HCT116 (cell line): Measurements from ENCODE around the gene CALHM4. TPM values are rescaled to one million over a fixed set of nuclear protein-coding genes. Genes with fewer than 3 reads are reported as not detected.
A peak's percentile ranks its signal among the peaks of the same experiment; 100 is the strongest.

Experiments used
- ATAC-seq: fragments of 200-7000 bp; cut with Tn5 transposase; 2 replicates; pipeline ENCODE4 v1.9.1; 2020; ENCODE audit warnings: mild to moderate bottlenecking, moderate library complexity
- BruUV-seq: library from RNA; stranded (reverse); fragments of 400-500 nt; replicated peaks from 2 replicates; lab custom pipeline; 2021; lab: Mats Ljungman, UMichigan
- CTCF ChIA-PET: fragments of 300-600 bp; sonication (Branson Sonifier 250); formaldehyde crosslinking; loops from one replicate; lab custom pipeline; 2021; ENCODE audit warnings: antibody characterized with exemption; lab: Charles Lee
- POLR2A ChIA-PET: fragments of 300-600, 350-600 bp; sonication (Branson Sonifier 250); formaldehyde crosslinking; loops from one replicate; lab custom pipeline; 2021; ENCODE audit warnings: antibody characterized with exemption; lab: Charles Lee
- RAD21 ChIA-PET, 2 experiments: fragments of 300-600 bp; sonication (Branson Sonifier 250); formaldehyde crosslinking; loops; one replicate each; lab custom pipeline; 2023; ENCODE audit warnings: low total read pairs in 2 of 2; ENCODE audit not compliant: uncharacterized antibody in 2 of 2, unreplicated experiment in 2 of 2, low non-redundant PET in 1 of 2; lab: Charles Lee
- DNase-seq: peaks from one replicate; pipeline ENCODE4 v3.0.0-alpha.2; 2010; ENCODE audit warnings: low read depth, low spot score
- H2AFZ ChIP-seq: fragments of 200-600 bp; shearing (Covaris generic), sonication (generic); 2 replicates; pipeline ENCODE4 v1.6.1; 2017; ENCODE audit warnings: low read depth, mixed run types, mixed read lengths, antibody characterized with exemption, low read length; ENCODE audit not compliant: poor library complexity, severe bottlenecking
- H3K27ac ChIP-seq: 2 replicates; pipeline ENCODE4 v1.5.1; 2012; ENCODE audit warnings: low read depth, low read length
- H3K27me3 ChIP-seq: fragments of 200-600 bp; sonication (generic); 2 replicates; pipeline ENCODE4 v1.6.1; 2016; ENCODE audit warnings: mixed run types, low read length, mixed read lengths; ENCODE audit not compliant: insufficient read depth
- H3K36me3 ChIP-seq, 2 experiments: fragments of 200-500 bp in 1 of 2; fragments of 200-600 bp in 1 of 2; sonication (Bioruptor generic) in 1 of 2; sonication (generic) in 1 of 2; 2 replicates each; pipeline versions ENCODE4 v1.5.1 to v1.6.1; 2014 to 2016; ENCODE audit warnings: low read length in 2 of 2, inconsistent platforms in 1 of 2, mixed read lengths in 1 of 2, mixed run types in 1 of 2; ENCODE audit not compliant: insufficient read depth in 2 of 2, control insufficient read depth in 1 of 2
- H3K4me1 ChIP-seq, 2 experiments: fragments of 200-600 bp in 1 of 2; sonication (generic) in 1 of 2; 2 replicates each; pipeline versions ENCODE4 v1.5.1 to v1.6.1; 2012 to 2017; ENCODE audit warnings: low read length in 2 of 2, inconsistent platforms in 1 of 2, mild to moderate bottlenecking in 1 of 2, mixed read lengths in 1 of 2, mixed run types in 1 of 2, moderate library complexity in 1 of 2; ENCODE audit not compliant: insufficient read depth in 2 of 2, control insufficient read depth in 1 of 2
- H3K4me2 ChIP-seq: fragments of 200-600 bp; sonication (generic); 2 replicates; pipeline ENCODE4 v1.6.1; 2017; ENCODE audit warnings: mixed run types, low read length, mixed read lengths
- H3K4me3 ChIP-seq, 2 experiments: fragments of 200-600 bp in 1 of 2; sonication (generic) in 1 of 2; replicated peaks in 1 of 2; 2 replicates each; pipeline ENCODE4 v1.5.1; 2011 to 2016; ENCODE audit warnings: low read length in 2 of 2, control low read depth in 1 of 2, low read depth in 1 of 2, mild to moderate bottlenecking in 1 of 2, mixed read lengths in 1 of 2, mixed run types in 1 of 2
- H3K79me2 ChIP-seq: fragments of 200-600 bp; sonication (generic); 2 replicates; pipeline ENCODE4 v1.6.1; 2017; ENCODE audit warnings: mild to moderate bottlenecking, mixed run types, low read length, moderate library complexity, mixed read lengths; ENCODE audit not compliant: insufficient read depth
- H3K9ac ChIP-seq: fragments of 200-600 bp; sonication (generic); 2 replicates; pipeline ENCODE4 v1.6.1; 2016; ENCODE audit warnings: low read length, mixed read lengths
- H3K9me2 ChIP-seq: fragments of 200-600 bp; sonication (generic), shearing (Covaris generic); 2 replicates; pipeline ENCODE4 v1.6.1; 2017; ENCODE audit warnings: mixed run types, mild to moderate bottlenecking, moderate library complexity; ENCODE audit not compliant: insufficient read depth
- H3K9me3 ChIP-seq, 2 experiments: fragments of 200-500 bp in 1 of 2; fragments of 200-600 bp in 1 of 2; sonication (Bioruptor generic) in 1 of 2; sonication (generic) in 1 of 2; 2 replicates each; pipeline ENCODE4 v1.6.1; 2014 to 2017; ENCODE audit warnings: low read length in 2 of 2, mixed read lengths in 2 of 2, inconsistent platforms in 1 of 2, low read depth in 1 of 2, mild to moderate bottlenecking in 1 of 2, mixed run types in 1 of 2, moderate library complexity in 1 of 2; ENCODE audit not compliant: control insufficient read depth in 1 of 2, insufficient read depth in 1 of 2
- H4K20me1 ChIP-seq: fragments of 200-600 bp; sonication (generic), shearing (Covaris generic); 2 replicates; pipeline ENCODE4 v1.6.1; 2017; ENCODE audit warnings: mixed run types, mild to moderate bottlenecking, moderate library complexity; ENCODE audit not compliant: insufficient read depth
- CBX3 ChIP-seq: IDR thresholded peaks from 2 replicates; pipeline ENCODE4 v1.6.1; 2012; ENCODE audit warnings: low read depth
- CEBPB ChIP-seq: IDR thresholded peaks from 2 replicates; pipeline ENCODE4 v1.6.1; 2012; ENCODE audit warnings: low read depth
- ELF1 ChIP-seq: IDR thresholded peaks from 2 replicates; pipeline ENCODE4 v1.6.1; 2012; ENCODE audit warnings: low read depth, borderline replicate concordance
- JUND ChIP-seq: IDR thresholded peaks from 2 replicates; pipeline ENCODE4 v1.6.1; 2012
- RAD21 ChIP-seq: IDR thresholded peaks from 2 replicates; pipeline ENCODE4 v1.6.1; 2012; ENCODE audit warnings: low read depth, mild to moderate bottlenecking
- SIN3A ChIP-seq: IDR thresholded peaks from 2 replicates; pipeline ENCODE4 v1.6.1; 2012; ENCODE audit warnings: low read depth
- SRF ChIP-seq: IDR thresholded peaks from 2 replicates; pipeline ENCODE4 v1.6.1; 2012; ENCODE audit warnings: low read depth
- YY1 ChIP-seq: IDR thresholded peaks from 2 replicates; pipeline ENCODE4 v1.6.1; 2011; ENCODE audit warnings: low read length, low read depth, moderate library complexity, mild to moderate bottlenecking; ENCODE audit not compliant: insufficient replicate concordance; ENCODE audit errors: extremely low read depth
- intact Hi-C: fragments of 100-400 bp; cut with micrococcal nuclease; formaldehyde crosslinking; loops from 2 replicates; pipeline ENCODE4 v1.10.0; 2022
- total RNA-seq: library from RNA; stranded (reverse); gene quantifications from one replicate; pipeline ENCODE4 v1.2.1, GENCODE V29; 2021; ENCODE audit not compliant: unreplicated experiment
- TF ChIP-seq, protein P1 (sequence below), 3 experiments: fragments of 200-600 bp in 1 of 3; sonication (generic) in 1 of 3; IDR thresholded peaks in 2 of 3; conservative IDR thresholded peaks in 1 of 3; 2 replicates each; pipeline ENCODE4 v1.5.1; 2012 to 2017; ENCODE audit warnings: low read depth in 2 of 3, low read length in 2 of 3, antibody characterized with exemption in 1 of 3, borderline replicate concordance in 1 of 3, control low read depth in 1 of 3, mild to moderate bottlenecking in 1 of 3, mixed read lengths in 1 of 3, mixed run types in 1 of 3, moderate library complexity in 1 of 3; ENCODE audit not compliant: insufficient read depth in 1 of 3
- TF ChIP-seq, protein P2 (sequence below): IDR thresholded peaks from 2 replicates; pipeline ENCODE4 v1.6.1; 2012
- TF ChIP-seq, protein P3 (sequence below): IDR thresholded peaks from 2 replicates; pipeline ENCODE4 v1.6.1; 2012; ENCODE audit warnings: low read depth

Gene CALHM4
- total RNA-seq, 1 experiment from 2014 or later = not detected

DNA sequence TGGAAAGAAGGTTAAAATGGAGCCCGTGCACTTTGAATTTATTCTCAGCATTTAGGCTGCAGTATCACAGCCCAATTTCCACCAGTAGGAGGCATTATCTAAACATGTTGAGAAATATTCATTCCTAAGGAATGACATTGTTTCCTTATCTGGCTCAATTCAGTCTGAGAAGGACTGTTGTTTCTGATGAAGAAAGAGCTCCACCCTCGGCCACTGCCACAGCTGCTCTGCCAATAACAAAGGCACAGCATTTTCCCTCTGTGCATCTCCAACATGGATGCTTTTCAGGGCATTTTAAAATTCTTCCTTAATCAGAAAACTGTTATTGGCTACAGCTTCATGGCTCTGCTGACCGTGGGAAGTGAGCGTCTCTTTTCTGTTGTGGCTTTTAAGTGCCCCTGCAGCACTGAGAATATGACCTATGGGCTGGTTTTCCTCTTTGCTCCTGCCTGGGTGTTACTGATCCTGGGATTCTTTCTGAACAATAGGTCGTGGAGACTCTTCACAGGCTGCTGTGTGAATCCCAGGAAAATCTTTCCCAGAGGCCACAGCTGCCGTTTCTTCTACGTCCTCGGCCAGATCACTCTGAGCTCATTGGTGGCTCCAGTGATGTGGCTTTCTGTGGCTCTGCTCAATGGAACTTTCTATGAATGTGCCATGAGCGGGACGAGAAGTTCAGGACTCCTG is 42.0 kb upstream of the CALHM4 start, which contains the start of gene CALHM5:
Gene CALHM5 (plus strand): TSS at position 216 of the 687 bp plus-strand sequence. CDS start 58 bp downstream, at position 274.
- BruUV-seq = no TSS peak
- RAD21 ChIA-PET = no interaction called here
- no peaks in the 10 kb centered on the region for H3K79me2 ChIP-seq
- no peaks in the 10 kb centered on the region for H3K27me3 ChIP-seq
- no peak within 1 kb of the TSS for H3K9ac ChIP-seq
- no peak within 1 kb of the TSS for H3K4me3 ChIP-seq
- peak; percentile 92 for ATAC-seq
- peak within 1 kb of the TSS; percentile 28 for H3K4me2 ChIP-seq
- H3K9me3 ChIP-seq = no peaks in the 10 kb centered on the region
- no peak within 1 kb of the TSS for H3K27ac ChIP-seq
- DNase-seq = peak; percentile 58
- H2AFZ ChIP-seq = peak within 1 kb of the TSS; percentile 97
- intact Hi-C loops = loop anchor here (5.0 kb wide), 1 partner anchor 571 kb away; no protein-coding TSS in a partner anchor
- peaks cover 0 to 9% of the 10 kb centered on the region in 2 experiments; a peak in 2 of 4 replicates for H3K4me1 ChIP-seq
- POLR2A ChIA-PET = interaction anchor here (1.0 kb wide), 1 partner anchor 12 kb away, joined by 3 read pairs; no protein-coding TSS in a partner anchor
- H3K36me3 ChIP-seq = no peaks in the 10 kb centered on the region
- no peaks in the 10 kb centered on the region for H3K9me2 ChIP-seq
- TF ChIP-seq RAD21 (peak; percentile 56), JUND (peak; percentile 23; the same call in 1 of the 2 replicates), ELF1 (no peak), SIN3A (no peak), SRF (peak; percentile 60), CEBPB (peak; percentile 79), CBX3 (0 out of 2 replicates have a peak, but pooled peaks have one; percentile 18), YY1 (peak; percentile 26)
- TF ChIP-seq, protein P1, sequence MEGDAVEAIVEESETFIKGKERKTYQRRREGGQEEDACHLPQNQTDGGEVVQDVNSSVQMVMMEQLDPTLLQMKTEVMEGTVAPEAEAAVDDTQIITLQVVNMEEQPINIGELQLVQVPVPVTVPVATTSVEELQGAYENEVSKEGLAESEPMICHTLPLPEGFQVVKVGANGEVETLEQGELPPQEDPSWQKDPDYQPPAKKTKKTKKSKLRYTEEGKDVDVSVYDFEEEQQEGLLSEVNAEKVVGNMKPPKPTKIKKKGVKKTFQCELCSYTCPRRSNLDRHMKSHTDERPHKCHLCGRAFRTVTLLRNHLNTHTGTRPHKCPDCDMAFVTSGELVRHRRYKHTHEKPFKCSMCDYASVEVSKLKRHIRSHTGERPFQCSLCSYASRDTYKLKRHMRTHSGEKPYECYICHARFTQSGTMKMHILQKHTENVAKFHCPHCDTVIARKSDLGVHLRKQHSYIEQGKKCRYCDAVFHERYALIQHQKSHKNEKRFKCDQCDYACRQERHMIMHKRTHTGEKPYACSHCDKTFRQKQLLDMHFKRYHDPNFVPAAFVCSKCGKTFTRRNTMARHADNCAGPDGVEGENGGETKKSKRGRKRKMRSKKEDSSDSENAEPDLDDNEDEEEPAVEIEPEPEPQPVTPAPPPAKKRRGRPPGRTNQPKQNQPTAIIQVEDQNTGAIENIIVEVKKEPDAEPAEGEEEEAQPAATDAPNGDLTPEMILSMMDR (IDR thresholded peaks at IDR 0.05 in 2 of 3, conservative IDR thresholded peaks at IDR 0.05 in 1 of 3; ENCODE audit: borderline replicate concordance in 1 of 3, insufficient read depth in 1 of 3, low read depth in 2 of 3, low read length in 2 of 3) = peak; percentile 62 to 66 (median 66); a peak in 5 of 6 replicates
- TF ChIP-seq, protein P2, sequence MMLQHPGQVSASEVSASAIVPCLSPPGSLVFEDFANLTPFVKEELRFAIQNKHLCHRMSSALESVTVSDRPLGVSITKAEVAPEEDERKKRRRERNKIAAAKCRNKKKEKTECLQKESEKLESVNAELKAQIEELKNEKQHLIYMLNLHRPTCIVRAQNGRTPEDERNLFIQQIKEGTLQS = 0 out of 2 replicates have a peak, but pooled peaks have one; percentile 12
- TF ChIP-seq, protein P3, sequence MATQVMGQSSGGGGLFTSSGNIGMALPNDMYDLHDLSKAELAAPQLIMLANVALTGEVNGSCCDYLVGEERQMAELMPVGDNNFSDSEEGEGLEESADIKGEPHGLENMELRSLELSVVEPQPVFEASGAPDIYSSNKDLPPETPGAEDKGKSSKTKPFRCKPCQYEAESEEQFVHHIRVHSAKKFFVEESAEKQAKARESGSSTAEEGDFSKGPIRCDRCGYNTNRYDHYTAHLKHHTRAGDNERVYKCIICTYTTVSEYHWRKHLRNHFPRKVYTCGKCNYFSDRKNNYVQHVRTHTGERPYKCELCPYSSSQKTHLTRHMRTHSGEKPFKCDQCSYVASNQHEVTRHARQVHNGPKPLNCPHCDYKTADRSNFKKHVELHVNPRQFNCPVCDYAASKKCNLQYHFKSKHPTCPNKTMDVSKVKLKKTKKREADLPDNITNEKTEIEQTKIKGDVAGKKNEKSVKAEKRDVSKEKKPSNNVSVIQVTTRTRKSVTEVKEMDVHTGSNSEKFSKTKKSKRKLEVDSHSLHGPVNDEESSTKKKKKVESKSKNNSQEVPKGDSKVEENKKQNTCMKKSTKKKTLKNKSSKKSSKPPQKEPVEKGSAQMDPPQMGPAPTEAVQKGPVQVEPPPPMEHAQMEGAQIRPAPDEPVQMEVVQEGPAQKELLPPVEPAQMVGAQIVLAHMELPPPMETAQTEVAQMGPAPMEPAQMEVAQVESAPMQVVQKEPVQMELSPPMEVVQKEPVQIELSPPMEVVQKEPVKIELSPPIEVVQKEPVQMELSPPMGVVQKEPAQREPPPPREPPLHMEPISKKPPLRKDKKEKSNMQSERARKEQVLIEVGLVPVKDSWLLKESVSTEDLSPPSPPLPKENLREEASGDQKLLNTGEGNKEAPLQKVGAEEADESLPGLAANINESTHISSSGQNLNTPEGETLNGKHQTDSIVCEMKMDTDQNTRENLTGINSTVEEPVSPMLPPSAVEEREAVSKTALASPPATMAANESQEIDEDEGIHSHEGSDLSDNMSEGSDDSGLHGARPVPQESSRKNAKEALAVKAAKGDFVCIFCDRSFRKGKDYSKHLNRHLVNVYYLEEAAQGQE = no peak
- H4K20me1 ChIP-seq = no peaks in the 10 kb centered on the region
- CTCF ChIA-PET = interaction anchor here (0.7 to 2.3 kb wide), 10 partner anchors 11 to 259 kb away, joined by 3 to 15 read pairs (median 4); no protein-coding TSS in a partner anchor
